ENCODE results near the gene CFL1. TPM values are rescaled to one million over a fixed set of nuclear protein-coding genes. Genes with fewer than 3 reads are reported as not detected.
A peak's percentile ranks its signal among the peaks of the same experiment; 100 is the strongest.

The CFL1 gene
- total and polyA plus RNA-seq, 10 of the 15 experiments (the other 5 are each of a cell fraction or from before 2014, with no cell fraction given): 164 to 2,994 (median 1,500) TPM

DNA sequence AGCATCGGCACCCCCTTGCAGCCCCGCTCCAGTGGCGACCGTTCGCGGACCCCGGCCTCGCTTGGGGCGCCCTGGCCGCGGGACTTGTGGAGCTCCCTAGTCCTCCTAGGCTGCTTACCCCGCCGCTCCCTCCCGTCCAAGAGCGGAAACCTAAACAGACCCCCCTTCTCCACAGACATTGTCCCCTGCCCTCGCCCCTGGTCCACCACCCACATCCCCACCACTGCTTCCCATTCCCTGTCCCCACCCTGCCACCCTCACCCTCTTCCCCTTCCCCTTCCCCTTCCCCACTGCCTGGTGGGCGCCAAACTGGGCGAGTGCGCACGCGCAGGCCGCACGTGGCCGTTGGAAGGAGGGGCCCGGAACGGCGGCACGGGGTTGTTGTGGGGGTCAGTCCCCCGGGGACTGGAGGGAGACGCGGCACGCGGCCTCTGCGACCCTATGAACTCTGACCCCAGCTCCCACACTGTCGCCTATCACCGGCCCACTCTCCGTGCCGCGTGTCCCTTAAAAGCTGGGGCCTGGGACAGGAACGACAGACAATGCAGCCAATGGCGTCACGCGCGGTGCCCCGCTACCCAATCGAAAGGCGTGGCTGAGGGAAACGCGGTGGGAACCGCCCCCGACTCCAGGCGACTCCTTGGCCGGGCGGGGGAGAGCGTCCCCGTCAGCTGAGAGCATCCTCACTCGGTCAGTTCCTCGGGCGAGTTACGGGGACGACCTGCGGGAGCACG lies 24.5 kb downstream of the CFL1 start, which contains the start of gene SNX32 (continued):
- TF ChIP-seq, protein P1, sequence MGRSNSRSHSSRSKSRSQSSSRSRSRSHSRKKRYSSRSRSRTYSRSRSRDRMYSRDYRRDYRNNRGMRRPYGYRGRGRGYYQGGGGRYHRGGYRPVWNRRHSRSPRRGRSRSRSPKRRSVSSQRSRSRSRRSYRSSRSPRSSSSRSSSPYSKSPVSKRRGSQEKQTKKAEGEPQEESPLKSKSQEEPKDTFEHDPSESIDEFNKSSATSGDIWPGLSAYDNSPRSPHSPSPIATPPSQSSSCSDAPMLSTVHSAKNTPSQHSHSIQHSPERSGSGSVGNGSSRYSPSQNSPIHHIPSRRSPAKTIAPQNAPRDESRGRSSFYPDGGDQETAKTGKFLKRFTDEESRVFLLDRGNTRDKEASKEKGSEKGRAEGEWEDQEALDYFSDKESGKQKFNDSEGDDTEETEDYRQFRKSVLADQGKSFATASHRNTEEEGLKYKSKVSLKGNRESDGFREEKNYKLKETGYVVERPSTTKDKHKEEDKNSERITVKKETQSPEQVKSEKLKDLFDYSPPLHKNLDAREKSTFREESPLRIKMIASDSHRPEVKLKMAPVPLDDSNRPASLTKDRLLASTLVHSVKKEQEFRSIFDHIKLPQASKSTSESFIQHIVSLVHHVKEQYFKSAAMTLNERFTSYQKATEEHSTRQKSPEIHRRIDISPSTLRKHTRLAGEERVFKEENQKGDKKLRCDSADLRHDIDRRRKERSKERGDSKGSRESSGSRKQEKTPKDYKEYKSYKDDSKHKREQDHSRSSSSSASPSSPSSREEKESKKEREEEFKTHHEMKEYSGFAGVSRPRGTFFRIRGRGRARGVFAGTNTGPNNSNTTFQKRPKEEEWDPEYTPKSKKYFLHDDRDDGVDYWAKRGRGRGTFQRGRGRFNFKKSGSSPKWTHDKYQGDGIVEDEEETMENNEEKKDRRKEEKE (IDR thresholded peaks at IDR 0.05): no peak
- TF ChIP-seq SREBF2 (IDR thresholded peaks at IDR 0.05; ENCODE audit: low read length) (no peak), TARDBP (IDR thresholded peaks at IDR 0.05; ENCODE audit: borderline replicate concordance) (no peak), RFX5 (IDR thresholded peaks at IDR 0.05; ENCODE audit: low read depth, low read length) (0 out of 2 replicates have a peak, but pooled peaks have one; percentile 44), CBFB (IDR thresholded peaks at IDR 0.05; ENCODE audit: low read depth) (0 out of 2 replicates have a peak, but pooled peaks have one; percentile 35), FOXK2 (IDR thresholded peaks at IDR 0.05) (no peak), HDGF (IDR thresholded peaks at IDR 0.05) (no peak; the same call in 1 of the 2 replicates), ZZZ3 (IDR thresholded peaks at IDR 0.05; ENCODE audit: control insufficient read depth, insufficient read length, low read depth) (no peak), KAT2A (conservative IDR thresholded peaks at IDR 0.05; ENCODE audit: control insufficient read depth, low read depth, low read length) (no peak), ZNF274 (IDR thresholded peaks at IDR 0.05; ENCODE audit: insufficient read depth, insufficient read length) (no peak), ZNF622 (IDR thresholded peaks at IDR 0.05) (no peak), SMAD5 (IDR thresholded peaks at IDR 0.05; ENCODE audit: low read depth) (no peak), CBX5 (IDR thresholded peaks at IDR 0.05; ENCODE audit: low read depth) (no peak), LARP7 (IDR thresholded peaks at IDR 0.05) (no peak), CBX3 (IDR thresholded peaks at IDR 0.05; ENCODE audit: borderline replicate concordance, low read depth) (no peak), CEBPB (IDR thresholded peaks at IDR 0.05; ENCODE audit: borderline replicate concordance in 1 of 2, low read depth in 2 of 2, low read length in 2 of 2) (no peak), IKZF1 (conservative IDR thresholded peaks at IDR 0.05) (peak; percentile 50), MEF2B (IDR thresholded peaks at IDR 0.05; ENCODE audit: partially characterized antibody, poor library complexity, severe bottlenecking) (peak; percentile 58), EGR1 (IDR thresholded peaks at IDR 0.05; ENCODE audit: borderline replicate concordance in 1 of 2, low read depth in 2 of 2, low read length in 2 of 2) (peak in 1 of 2 experiments; percentile 79; a peak in 2 of 3 replicates), BHLHE40 (IDR thresholded peaks at IDR 0.05; ENCODE audit: borderline replicate concordance in 1 of 2, low read depth in 2 of 2, low read length in 1 of 2) (peak; percentile 86 to 97), POU2F2 (IDR thresholded peaks at IDR 0.05; ENCODE audit: borderline replicate concordance, low read depth, low read length) (no peak), SUZ12 (IDR thresholded peaks at IDR 0.05; ENCODE audit: unreplicated experiment) (no peak), KDM1A (IDR thresholded peaks at IDR 0.05; ENCODE audit: borderline replicate concordance) (no peak), NR2C2 (IDR thresholded peaks at IDR 0.05; ENCODE audit: borderline replicate concordance, control insufficient read depth, insufficient read length, low read depth) (no peak)
- TF ChIP-seq, protein P2, sequence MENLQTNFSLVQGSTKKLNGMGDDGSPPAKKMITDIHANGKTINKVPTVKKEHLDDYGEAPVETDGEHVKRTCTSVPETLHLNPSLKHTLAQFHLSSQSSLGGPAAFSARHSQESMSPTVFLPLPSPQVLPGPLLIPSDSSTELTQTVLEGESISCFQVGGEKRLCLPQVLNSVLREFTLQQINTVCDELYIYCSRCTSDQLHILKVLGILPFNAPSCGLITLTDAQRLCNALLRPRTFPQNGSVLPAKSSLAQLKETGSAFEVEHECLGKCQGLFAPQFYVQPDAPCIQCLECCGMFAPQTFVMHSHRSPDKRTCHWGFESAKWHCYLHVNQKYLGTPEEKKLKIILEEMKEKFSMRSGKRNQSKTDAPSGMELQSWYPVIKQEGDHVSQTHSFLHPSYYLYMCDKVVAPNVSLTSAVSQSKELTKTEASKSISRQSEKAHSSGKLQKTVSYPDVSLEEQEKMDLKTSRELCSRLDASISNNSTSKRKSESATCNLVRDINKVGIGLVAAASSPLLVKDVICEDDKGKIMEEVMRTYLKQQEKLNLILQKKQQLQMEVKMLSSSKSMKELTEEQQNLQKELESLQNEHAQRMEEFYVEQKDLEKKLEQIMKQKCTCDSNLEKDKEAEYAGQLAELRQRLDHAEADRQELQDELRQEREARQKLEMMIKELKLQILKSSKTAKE (IDR thresholded peaks at IDR 0.05; ENCODE audit: low read depth, poor library complexity, severe bottlenecking): no peak
- TF ChIP-seq, protein P3, sequence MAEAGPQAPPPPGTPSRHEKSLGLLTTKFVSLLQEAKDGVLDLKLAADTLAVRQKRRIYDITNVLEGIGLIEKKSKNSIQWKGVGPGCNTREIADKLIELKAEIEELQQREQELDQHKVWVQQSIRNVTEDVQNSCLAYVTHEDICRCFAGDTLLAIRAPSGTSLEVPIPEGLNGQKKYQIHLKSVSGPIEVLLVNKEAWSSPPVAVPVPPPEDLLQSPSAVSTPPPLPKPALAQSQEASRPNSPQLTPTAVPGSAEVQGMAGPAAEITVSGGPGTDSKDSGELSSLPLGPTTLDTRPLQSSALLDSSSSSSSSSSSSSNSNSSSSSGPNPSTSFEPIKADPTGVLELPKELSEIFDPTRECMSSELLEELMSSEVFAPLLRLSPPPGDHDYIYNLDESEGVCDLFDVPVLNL (IDR thresholded peaks at IDR 0.05; ENCODE audit: low read depth, low read length): no peak

Data from GM12878 (cell line).